HG03460 (cell line): Measurements from ENCODE around the gene TNFAIP1.

Source experiments
- ATAC-seq: cut with Tn5 transposase; IDR thresholded peaks from one replicate; pipeline ENCODE4 v1.9.1; 2021; ENCODE audit not compliant: unreplicated experiment

The TNFAIP1 gene

DNA sequence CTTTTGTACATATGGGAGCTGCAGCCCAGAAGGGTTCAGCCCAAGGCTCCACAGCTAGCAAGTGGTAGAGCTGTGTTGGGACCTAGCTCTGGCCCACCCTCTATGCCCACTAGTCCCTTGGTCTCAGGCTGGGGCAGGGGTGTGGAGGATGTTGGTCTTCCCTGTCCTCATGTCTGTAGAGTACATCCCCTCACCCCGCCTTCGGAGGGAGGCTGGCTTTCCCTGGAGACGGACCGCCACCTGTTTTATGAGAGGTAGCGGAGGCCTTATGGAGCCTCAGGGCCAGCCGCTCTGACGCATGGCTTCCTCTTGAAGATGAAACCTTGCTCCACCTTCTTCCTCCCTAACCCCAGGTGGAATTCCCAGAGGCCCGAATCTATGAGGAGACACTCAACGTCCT is 8.4 kb downstream of the TNFAIP1 start:
- no peak for ATAC-seq

DNA sequence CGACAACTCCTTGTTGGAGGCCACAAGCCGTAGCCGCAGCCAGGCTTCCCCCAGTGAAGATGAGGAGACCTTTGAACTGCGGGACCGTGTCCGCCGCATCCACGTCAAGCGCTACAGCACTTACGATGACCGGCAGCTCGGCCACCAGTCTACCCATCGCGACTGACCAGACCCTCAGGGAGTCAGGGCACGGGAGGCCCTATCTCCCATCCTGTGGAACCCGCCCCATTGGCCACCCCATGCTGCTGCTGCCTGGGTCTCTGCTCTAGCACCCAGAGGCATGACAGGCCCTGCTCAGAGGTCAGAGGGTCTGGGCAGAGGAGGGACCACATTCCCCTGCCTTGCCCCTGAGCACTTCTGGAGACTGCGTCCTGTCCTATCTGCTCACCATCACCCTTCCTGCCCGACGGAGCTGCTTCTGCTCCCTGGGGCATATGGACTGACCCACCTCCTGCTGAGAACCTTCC is 8.9 kb downstream of the TNFAIP1 start:
- no peak for ATAC-seq

DNA sequence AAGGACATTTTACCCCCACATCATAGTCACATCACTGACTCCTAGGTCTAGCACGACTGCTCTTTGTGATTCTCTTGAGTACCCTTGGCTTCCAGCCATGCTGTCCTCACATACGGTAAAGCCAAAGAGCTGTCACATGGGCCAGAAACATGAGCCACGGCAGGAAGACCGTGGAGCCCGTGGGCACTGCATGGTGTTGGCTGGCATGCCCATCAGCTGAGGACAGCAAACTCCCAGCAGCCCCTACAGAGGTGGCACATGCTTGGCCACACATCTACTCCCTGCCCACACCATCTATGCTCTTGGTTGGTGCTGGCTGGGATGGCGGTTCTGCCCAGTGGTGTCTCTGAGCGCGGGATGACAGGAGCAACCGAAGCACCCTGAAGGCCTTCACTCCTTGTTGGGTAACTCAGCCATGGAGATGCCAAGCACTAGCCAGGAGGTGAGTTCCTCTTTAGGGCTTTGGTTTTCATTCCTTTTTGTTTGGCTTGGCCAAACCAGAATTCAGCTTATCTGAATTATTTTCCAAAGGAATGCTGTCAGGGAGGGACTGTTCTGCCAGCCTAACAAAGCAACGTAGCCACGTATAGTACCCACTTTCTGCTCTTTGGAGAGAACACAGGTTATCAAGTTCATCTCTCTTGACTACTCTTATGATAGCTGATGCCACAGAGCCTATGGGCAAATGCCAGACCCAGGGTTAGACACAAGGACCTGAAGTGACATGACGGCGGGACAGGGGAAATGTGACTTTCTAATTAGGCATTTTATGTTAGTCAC is 10.0 kb downstream of the TNFAIP1 start:
- no peak for ATAC-seq

DNA sequence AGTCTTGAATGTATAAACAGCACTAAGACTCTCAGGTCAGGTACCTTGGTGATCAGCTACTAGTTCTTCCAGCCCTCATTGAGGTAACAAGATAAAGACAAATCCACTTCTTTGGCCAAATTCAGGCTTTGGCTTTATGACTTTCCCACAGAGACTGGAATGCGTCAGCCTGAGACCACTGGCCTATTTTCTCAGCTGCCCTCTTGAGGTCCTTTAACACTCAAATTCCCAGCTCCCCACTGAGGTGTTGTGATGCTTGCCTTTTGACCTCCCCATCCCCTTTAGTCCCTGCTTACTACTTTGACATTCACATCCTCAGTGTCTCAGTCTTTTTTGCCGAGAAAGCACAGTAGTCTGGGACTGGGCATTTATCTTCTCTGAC is 10.6 kb downstream of the TNFAIP1 start:
- ATAC-seq: no peak

DNA sequence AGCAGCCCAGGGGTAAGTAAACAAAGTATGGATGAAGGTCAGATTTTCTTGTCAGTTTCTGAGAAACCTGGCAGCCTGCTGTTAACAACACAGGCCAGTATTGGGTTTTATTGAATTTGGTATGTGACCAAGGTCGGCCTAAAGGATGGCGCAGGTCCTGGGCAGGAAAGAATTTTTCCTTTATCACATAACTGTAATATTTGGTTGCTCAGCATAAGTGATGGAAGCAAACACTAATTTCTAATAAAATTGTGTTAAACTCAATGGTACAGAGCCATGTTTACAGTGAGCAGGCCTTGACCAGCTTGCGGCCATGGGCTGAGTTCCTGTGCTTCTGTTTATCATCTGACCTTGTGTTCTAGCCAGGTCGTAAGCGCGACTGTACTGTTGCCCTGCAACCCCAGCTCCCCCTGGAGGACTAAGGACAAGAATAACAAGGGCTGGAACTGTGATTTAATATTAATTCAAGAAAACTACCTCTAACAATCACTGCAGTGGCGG is 11.2 kb downstream of the TNFAIP1 start:
- ATAC-seq: no peak

DNA sequence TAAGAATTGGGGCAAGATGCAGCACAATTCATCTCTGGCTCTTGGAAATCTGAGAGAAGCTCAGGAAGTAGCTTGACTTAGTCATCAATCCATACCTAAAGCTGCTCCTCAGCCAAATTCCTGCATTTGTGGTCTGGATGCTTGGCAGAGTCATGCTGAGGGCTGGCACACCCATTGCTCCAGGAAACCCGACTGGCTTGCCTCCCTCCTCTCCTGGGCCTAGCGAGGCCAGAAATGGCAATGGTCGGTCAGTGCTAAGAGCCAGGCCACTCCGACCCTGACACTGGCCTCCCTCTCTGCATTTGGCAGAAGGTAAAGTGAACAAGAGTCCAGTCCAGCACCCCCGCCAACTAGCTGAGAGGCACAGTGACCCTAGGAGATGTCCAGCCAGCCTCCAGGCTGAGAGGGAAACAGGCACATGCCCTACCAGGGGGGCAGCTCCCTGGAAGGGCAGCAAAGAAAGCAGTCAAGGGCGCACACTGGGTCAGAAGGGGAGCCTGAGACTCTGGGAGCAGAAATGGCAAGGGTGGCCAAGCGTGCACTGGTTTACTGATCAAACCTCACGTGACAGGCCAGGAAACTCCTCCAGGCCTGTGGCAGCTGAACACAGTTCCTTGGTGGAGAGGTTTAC is 11.8 kb downstream of the TNFAIP1 start:
- no peak for ATAC-seq

DNA sequence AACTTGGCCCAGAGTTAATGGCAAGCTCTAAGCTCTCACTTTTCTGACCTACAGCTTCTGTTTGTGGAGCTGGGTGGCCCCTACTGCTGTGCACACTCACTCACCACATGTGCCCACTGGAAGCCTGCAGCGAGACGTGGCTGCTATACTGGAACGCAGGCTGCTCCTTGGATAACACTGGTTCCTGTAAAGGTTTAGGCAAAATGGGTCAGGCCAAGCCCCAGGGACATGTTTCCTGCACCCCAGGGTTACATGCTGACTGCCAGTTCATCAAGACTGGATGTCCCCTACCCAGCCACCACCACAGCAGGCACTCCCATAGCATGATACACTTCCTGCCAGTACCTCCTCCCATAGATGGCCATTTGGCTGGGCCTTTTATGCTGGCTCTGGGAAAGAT is 13.4 kb downstream of the TNFAIP1 start:
- no peak for ATAC-seq

DNA sequence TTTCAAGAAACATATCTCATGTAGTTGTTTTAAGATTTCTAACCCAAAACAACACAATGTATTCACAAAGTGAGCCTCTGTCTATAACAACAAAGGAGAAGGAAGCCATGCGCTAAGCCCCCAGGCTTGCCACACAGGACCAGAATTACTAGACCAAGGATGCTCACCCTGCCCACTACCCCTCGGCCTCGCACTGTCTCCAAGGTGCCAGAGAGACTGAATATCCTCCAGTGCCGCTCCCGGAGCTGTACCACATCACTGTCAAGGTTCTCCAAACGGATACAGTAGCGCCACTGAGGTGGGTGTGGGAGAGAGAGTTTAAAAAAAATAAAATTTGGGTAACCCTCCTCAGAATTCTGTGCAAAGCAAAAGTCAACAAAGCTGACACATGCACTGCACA is 14.7 kb downstream of the TNFAIP1 start:
- ATAC-seq: no peak

DNA sequence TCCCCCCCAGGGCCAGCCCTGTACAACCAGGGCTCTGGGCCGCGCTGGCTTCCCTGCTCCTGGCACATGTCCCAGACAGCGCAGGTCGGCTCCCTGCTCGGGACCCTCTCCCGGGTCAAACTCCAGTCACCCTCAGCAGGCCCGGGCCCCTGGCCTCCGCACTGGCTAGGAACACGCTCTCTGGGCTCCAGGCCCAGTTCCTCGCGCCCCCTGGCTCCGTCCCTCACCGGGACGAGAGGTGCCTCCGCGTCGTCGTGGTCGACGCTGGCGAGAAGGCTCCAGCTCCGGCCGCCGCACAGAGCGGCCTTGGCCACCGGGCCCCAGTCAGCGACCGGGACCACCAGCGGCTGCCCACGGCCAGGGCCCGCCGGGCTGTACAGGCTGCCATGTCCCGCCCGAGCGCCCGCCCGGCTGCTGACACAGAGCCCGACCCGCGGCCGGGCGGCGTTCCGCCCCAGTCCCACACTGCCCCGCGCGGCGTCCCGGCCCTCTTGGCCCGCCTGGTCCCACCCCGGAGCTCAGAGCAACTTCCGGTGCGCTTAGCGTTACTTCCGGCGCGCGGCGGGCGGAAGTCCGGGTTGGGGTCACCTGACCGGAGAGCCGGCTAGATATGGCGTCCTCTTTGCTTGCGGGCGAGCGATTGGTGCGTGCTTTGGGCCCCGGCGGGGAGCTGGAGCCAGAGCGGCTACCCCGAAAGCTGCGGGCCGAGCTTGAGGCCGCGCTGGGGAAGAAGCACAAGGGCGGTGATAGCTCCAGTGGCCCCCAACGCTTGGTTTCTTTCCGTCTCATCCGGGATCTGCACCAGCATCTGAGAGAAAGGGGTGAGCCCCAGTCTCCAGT is 21.7 kb downstream of the TNFAIP1 start, which contains the start of gene POLDIP2:
TSS of gene POLDIP2 (minus strand) at position 467 of the 840 bp plus-strand sequence. CDS start at position 388, 79 bp downstream.
- ATAC-seq: peak; percentile 89

DNA sequence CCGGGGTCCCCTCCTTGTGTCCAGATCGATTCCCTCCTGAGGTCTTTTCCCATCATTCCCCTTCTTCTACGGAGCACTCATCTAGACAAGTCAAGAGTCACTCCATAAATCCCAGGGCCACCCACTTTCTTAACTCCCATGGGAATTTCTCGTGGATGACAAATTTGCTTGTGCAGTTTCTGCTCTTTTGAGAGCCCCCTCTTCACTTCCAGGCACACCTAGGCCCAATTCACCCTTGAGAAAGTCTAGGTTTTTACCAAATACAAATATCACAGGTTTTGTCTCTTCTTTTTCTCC is 22.3 kb downstream of the TNFAIP1 start:
- no peak for ATAC-seq

DNA sequence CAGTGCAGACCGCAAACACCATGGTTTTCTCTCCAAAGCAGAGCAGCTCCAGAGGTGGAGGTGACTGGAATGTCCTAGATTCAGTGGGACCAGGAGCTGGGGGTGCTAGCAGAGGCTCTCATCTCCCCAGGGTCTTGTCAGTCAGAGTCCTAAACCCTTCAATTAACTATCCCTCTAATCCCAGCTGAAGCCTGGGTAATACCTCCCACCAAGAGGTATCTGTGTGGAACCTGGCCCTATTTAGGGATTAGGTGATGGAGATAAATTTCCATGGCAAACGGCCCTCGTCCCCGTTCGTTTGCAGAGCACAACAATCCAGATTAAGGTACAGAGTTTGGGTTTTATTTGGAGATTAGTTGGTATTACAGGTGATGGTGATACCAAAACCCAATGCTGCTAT is 27.6 kb downstream of the TNFAIP1 start:
- no peak for ATAC-seq

DNA sequence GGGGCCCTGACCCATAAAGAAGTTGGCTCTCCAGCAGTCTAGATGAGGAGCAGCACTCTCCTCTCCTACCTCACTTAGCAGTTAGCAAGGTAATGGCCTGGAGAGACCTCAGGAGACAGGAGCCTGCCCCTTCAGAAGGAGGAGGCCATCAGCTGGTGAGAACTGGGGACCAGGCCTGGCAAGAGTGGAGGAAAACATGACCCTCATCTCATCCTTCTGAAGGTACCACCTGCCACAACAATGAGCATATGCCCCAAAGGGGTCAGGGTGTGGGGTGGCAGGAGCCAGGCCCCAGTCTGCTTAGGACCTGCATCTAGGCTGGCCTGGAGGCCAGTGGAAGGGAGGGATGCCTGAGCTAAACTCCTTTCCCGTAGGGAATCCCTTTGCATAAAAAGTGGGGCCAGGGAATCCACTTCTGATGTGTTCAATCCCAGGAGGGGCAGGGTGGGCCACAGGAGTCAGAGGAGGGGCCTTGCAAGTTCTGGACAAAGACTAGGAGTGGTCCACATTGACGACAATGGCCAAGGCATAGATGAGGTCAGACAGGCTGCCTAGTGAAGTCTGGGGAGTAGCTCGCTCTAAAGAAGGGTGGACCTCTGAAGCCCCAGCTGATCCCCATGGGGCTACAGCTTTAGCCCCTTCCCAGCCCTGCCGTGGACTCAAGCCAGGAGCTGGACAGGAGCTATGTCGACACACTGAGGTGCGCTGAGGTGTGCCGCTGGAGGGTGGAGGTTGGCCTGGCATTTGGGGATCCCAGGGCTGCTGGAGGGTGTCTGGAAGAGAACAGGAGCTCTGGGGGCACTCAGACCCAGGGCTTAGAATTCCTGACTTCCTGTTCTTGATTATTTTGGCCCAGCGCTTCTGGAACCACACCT is 28.5 kb downstream of the TNFAIP1 start:
- ATAC-seq: no peak

DNA sequence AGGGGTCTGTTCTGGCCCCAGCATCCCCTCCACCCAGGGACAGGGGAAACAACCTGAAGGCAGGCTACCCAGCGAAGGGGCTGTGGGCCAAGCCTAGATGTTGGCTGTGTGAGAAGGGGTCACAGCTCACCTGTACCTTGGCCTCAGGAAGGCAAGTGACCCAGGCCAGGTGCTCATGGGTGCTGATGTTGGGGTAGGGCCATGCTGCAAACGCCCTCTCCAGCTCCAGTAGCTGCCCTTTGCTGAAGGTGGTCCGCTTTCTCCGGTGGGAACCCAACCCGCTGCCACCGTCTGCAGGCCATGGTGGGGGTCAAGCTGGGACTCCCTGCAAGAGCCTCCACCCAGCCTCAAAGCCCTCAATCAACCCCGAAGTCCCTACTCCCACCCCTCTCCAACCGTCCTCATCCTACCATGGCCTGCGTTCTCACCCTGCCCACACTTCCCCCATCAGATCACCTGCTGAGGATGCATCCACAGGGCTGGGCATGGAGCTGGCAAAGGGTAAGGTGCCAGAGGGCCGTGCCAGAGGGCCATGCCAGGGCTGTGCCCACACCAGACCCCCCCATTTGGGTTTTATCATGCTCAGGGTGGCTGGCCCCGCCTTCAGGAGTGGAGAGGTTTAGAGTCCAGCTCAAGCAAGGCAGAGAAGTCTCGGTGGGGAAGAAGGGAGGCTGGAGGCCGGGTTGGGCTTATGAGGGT is 29.3 kb downstream of the TNFAIP1 start, which contains the start of gene SEBOX:
TSS of gene SEBOX (minus strand) at position 535 of the 699 bp plus-strand sequence. CDS start at position 487, 48 bp downstream.
- ATAC-seq: no peak

DNA sequence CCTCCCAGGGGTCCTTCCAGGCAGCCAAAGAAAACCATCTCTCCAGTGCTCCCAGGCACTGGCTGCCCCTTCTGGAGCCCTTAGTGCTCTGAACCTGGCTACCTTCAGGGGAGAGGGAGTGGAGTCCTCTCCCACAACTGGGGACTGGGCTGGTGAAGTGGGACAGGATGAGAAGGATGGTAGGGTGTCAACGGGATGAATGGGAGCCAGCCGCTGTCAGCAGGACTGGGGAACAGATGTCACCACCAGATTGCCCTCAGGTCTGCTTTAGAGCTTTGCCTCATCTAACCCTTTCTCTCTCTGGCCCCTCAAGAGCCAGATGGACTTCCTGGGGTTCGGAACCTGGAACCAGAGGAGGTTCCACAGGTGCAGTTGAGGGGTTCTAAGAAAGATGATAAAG is 29.9 kb downstream of the TNFAIP1 start:
- no peak for ATAC-seq

DNA sequence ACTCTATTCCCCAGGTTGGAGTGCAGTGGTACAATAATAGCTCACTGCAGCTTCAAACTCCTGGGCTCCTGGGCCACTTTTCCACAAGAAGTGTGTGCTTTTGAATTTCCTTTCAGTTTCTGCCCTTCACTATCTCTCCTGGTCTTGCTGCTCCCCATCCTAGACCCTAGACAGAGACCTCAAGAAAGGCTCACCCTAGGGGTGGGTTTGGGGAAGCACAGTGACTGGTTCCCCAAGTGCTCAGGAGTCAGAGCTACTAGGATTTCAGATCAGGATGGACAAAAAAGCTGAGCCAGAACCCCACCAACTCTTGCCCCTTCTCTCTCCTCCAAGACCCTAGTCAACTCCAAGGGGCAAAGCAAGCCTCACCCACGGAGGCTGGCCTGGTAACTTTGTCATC is 31.0 kb downstream of the TNFAIP1 start:
- ATAC-seq: no peak

DNA sequence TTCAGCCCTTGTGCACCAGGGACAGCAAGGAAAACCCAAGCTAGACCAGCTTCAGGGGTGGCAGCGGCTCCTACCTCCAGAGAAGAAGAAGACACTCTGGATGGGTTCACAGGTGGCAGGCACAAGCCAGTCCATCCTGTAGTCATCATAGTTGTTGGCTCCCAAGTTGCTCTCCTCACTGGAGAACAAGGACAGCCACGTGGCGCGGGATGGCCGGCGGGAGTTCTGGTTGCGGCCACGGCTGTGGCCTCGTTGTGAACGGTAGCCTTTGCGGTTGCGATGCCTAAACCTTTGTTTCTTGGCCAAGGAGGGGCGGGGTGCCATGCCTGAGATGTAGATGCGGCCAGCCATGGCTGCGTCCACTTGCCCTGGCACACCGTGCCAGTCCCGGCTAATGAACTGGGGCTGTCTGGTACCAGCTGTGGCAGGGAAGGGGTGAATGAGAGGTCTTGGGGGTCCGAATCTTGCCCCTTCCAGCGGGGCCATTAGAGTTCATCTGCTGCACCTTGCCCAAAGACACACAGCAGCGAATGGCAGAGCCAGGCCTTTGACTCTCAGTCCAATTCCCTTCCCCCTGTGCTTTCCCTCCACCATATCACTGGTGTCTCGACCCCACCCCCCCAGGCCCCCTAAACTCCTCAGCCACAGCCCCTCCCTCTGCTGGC is 32.2 kb downstream of the TNFAIP1 start:
- no peak for ATAC-seq

DNA sequence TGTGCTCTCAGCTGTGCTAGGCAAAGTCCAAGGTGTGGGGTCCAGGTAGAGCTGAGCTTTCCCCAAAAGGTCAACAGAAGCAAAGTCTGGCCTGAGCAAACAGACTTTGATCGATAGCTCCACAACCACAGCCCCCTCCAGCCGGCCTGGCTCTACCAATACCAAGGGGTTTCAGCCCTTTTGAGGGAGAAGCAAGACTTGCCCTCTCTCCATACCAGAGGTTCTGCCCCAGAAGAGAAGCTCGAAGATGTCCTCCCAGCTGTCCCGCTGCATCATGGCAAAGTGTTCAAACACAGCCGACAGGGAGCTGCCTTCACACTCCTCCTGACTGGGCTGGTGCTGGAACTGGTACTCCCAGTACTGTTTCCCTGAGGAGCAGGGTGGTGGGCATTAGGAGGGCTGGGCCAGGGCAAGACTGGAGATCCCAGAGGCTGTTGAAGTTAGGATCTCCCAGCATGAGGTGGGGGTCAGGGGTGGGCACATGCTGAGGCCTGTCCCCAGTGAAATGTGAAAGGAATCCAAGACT is 32.8 kb downstream of the TNFAIP1 start:
- no peak for ATAC-seq

DNA sequence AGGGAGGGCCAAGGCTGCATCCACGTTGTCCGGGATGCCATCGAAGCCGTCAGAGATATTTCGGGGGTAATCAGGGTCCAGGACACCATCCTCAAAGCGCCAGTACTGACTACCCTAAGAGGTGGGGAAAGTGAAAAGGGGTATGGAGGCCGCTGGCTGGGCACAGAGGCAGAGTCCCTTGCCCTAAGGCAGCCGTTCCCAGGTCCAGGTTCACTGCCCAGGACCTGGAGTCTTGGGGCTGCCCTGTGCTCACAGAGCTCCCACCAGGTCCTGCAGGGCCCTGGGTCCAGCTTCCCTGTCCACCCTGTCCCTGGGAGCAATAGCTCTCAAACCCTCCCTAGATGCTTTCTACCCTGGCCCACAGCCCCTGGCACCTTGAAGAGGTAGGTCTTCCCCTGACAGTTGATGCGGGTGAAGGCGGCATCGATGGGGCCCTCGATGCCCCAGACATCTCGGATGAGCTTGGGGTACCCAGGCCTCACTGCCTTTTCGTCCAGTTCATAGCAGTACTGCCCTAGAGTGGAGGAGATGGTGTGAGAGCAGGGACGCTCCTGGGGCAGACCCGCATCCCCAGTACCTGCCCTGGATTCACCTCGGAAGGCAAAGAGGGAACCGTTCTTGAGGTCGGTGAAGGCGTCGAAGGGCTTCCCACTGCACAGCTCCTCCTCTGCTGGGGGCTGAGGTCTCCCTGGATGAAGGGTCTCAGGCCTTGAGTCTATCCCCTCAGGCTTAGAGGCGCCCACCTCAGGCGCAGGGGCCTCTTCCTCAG is 33.5 kb downstream of the TNFAIP1 start:
- no peak for ATAC-seq

DNA sequence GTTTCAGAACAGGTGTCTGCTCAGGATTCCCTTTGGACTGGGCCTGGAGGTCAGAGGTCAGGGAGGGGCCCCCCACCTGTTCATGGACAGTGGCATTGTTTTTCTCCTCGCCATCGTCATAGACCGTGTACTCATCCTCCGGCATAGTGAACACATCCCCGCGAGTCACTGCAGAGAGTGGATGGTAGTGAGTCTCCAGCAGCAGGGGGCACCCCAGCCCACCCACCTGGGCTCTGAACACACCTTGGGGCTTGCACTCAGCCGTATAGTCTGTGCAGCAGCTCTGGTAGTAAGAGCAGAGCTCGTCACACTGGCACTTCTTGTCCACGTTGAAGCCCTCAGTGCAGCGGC is 34.1 kb downstream of the TNFAIP1 start:
- ATAC-seq: no peak
